ENCODE results near the gene FANCC.

Gene FANCC

GRCh38 chr9:95063300-95063699 is 254.2 kb downstream of the FANCC start:
- TF ChIP-seq CTCF (IDR thresholded peaks at IDR 0.05; ENCODE audit: insufficient read depth, low read depth, low read length, missing control alignments): no peak
- no peak overlapping the region for H3K4me3 ChIP-seq (ENCODE audit: low read length)
- no peak for DNase-seq (ENCODE audit: low read depth)

GRCh38 chr9:95062596-95063065 is 254.9 kb downstream of the FANCC start:
- DNase-seq (ENCODE audit: low read depth): no peak
- H3K4me3 ChIP-seq (ENCODE audit: low read length): no peak overlapping the region
- no peak for TF ChIP-seq CTCF (IDR thresholded peaks at IDR 0.05; ENCODE audit: insufficient read depth, low read depth, low read length, missing control alignments)

- H3K4me3 ChIP-seq (ENCODE audit: low read length): no peak overlapping the region
- no peak for DNase-seq (ENCODE audit: low read depth)
- no peak for TF ChIP-seq CTCF (IDR thresholded peaks at IDR 0.05; ENCODE audit: insufficient read depth, low read depth, low read length, missing control alignments)
These were observed 255.5 kb downstream of the FANCC start for GRCh38 chr9:95061916-95062595.

DNA sequence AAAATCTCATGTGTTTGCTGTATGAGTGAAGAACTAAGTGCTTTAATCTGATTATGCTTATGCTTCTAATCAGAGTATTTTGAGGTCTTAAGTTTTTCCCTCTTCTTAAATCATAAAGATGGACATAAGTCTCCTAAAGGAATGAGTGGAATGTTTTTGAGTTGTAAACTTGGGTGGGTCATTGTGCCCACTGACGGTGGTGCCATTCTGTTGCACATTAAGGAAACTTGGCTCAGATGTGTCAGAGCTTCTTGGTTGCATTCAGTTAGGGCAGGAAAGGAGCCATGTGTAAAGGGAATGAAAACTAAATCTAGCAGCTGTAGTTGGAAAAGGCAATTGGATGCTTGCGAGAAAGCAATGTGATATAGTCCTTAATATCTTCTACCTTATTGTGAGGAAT is 256.6 kb downstream of the FANCC start:
- DNase-seq (ENCODE audit: low read depth): no peak
- H3K4me3 ChIP-seq (ENCODE audit: low read length): no peak overlapping the region
- no peak for TF ChIP-seq CTCF (IDR thresholded peaks at IDR 0.05; ENCODE audit: insufficient read depth, low read depth, low read length, missing control alignments)

- H3K4me3 ChIP-seq (ENCODE audit: low read length): no peak overlapping the region
- no peak for DNase-seq (ENCODE audit: low read depth)
- TF ChIP-seq CTCF (IDR thresholded peaks at IDR 0.05; ENCODE audit: insufficient read depth, low read depth, low read length, missing control alignments): no peak
These were observed 257.3 kb downstream of the FANCC start for GRCh38 chr9:95060234-95060633.

DNA sequence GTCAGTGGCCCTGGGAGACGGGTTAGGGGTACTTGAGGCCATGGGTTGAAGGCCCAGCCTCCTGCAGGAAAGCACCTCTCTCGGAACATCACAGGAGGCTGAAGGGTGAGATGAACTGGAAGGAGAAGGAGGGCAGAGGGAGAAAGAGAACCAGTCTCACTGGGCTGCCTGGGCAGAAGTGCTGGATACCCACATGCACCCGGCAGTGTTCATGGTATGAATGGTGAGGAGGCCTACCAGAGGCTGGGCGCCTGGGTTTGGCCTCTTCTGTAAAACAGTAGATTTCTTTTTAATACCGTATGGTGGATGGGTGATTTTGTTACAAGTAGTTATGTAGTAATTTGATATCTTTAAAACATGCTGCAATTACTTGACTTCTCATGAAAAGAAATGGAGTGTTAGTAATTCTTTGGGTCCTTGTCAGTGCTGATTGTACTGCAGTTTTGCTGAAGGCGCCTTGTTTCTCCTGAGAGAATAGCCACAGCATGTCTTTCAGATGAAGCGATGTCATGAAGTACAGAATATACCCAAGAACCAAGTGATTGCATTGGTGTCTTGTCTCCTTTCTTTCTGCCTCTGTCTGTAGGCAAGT is 258.6 kb downstream of the FANCC start:
- H3K4me3 ChIP-seq (ENCODE audit: low read length): no peak overlapping the region
- no peak for DNase-seq (ENCODE audit: low read depth)

More for the DNA sequence above, 258.6 kb downstream of the FANCC start:
- TF ChIP-seq CTCF (IDR thresholded peaks at IDR 0.05; ENCODE audit: insufficient read depth, low read depth, low read length, missing control alignments): no peak
